OCI-M2 (cell line): ENCODE measurements around the gene ODAPH.
"Not testable (repeated sequence)": the region's sequence is repeated elsewhere in the genome, so short reads cannot be mapped to it uniquely, and the experiment has no call there.

ENCODE experiments used
- DNase-seq: peaks from one replicate; lab custom pipeline; 2025; ENCODE audit not compliant: unreplicated experiment; lab: John Stamatoyannopoulos, UW

ODAPH gene, protein sequence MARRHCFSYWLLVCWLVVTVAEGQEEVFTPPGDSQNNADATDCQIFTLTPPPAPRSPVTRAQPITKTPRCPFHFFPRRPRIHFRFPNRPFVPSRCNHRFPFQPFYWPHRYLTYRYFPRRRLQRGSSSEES

DNA sequence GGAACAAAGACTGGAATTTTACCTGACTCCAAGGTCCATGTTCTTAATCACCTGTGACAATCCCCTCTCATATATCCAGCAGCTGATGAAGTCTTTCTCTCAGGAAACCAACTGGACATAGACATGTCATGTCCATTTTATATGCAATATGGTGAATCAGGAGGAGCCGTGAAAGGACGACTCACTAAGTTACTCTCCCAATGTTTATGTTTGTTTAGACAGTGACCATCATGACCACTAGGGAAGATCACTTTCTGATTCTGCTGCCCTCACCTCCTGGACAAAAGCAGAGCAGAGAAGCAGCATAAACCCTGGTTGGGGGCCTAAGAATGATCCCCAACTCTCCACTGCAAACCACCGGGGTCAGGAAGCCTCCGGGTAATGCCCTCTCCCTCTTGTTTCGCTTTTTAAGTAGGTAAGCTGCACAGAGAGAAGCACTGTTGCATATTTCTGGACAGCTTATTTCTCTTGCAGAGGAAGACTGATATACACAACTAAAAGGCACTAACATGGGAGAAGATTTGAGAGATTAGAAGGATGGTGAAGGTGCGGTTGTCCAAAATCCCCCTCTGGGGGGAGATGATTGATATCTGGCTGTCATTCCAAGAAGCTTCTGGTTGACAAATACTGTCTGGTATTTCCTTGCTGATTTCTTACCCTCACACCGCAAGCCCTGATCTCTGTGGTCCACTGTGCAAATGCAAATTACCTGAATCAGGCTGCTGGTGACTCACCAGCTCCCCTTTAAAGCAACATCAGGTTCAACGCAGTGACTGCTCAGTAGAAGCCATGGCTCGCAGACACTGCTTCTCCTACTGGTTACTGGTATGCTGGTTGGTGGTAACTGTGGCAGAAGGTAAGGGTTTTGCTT, at the start of gene ODAPH:
Gene ODAPH (plus strand): TSS at position 773 of the 871 bp plus-strand sequence. CDS start 17 bp downstream, at position 790.
- no peak for DNase-seq

DNA sequence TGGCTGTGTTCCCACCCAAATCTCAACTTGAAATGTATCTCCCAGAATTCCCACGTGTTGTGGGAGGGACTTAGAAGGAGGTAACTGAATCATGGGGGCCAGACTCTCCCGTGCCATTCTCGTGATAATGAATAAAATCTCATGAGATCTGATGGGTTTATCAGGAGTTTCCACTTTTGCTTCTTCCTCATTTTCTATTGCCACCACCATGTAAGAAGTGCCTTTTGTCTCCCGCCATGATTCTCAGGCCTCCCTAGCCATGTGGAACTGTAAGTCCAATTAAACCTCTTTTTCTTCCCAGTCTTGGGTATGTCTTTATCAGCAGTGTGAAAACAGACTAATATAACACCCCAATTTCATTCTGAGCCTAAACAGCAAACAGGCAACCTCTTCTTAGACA, 46.3 kb upstream of the ODAPH start:
- DNase-seq = not testable (repeated sequence)

DNA sequence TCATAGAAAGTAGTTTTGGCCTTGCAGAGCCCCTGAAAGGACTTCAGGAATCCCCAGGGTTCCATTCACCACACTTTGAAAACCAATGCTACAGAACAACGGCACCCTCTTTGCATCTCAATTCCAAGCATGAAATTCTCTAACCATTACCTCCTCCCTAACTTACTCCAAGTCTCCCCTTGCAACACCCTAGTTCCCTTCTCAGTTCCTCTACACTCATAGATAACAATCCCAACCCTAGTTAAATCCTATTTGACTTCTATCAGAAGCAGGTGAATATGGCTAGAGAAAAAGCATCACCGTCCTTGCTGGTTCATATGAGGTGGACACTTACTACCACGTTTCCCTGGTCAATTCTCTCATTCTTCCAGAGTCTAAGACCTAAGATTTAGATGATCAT, 44.0 kb upstream of the ODAPH start:
- DNase-seq = no peak

DNA sequence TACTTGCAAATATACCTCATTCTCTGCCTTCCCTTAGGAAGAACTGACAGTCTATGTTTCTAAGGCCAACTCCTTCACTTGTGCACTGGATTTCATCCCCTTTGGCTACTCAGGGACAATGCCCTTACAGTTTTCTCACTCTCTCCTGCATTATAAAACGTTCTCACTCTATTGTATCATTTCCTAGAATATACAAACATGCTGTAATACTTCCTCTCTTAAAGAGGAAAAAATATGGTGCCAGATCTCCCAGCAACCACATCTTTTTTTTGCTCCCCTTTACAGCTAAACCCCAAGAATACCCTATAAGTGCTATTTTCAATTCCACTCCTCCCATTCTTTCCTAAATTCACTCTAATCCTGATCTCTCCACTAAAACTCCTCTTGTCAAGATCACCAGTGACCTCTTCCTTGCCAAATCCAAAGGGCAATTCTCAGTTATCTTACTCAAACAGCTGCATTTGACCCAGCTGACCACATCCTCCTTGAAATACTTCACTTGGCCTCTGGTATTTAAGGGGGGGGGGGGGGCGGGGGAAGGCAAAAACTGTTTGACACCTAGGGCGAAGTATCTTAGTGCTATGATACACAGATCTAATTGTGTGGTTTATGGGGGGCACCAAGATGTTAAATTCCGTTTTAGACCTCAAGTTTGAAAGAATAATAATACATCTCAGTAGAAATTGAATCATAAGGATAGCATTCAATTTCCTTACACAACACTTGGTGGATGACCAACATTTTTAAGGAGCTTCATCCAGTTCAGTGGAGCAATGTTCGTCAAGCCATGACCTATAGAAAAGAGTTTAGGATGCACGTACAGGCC, 43.3 kb upstream of the ODAPH start:
- no peak for DNase-seq

DNA sequence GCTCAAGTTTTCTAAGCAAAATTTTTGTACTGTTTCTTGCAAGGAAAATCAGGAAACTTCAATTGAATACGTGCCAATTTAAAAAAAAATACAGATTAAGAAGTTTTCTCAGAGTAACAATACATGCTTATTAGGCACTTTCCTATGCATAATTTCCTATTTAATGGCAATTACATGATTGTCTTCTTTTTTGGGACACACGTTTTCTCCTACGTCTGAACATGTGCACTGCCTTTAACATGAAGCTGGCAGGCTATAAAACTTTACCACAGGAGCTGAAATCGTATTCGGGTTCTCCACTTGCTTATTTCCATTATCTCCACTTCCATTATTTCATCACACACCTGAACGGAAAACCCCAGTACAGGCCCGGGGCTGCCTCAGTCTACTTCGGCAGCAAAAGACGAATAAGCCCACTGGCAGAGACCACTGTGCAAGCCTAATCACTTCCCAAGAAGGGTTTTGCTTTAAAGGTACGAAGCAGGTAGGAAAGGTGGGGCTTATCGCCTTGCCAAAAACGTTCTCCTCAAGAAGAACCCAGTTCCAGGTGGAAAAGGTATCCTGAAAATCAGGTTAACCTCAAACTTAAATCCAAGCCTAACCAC, 42.2 kb upstream of the ODAPH start:
- DNase-seq = no peak

DNA sequence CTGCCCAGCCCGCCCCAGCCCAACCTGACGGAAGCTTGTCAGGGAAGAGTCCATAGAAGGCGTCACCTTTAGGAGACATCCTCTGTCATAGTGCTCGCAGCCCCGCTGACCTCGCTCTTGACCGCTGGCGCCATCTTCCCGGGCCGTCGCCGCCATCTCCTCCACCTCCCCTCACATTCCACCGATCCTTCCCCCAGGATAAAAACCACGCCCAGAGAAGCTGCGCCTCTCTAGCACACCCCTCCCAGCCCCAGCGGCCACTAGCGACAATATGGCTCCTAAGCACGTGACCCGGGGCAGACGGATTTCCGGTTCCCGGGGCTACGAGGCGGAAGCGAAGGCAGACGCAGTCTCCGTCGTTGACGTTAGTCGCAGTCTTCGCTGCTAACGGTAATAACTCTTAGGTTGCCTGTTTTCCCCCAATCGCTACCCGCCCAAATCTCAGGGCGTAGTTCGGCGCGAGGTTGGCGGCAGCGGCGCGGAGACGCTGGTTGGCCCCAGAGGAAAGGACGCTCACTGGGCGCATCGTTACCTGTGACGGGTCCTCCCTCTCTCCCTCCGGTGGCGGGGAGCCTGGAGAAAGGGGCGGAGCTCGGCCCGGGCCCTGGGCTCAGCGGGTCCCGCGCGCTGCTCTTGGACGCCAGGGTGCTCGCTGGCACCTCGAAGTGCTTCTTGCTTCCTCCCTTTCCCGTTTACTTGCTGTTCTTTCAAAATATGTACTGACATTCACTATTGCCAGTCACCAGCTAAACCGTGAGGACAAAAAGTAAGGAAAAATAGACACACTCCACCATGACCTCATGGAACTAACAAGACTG, 41.5 kb upstream of the ODAPH start, which contains the start of the genes RCHY1 and THAP6:
Gene RCHY1 (minus strand): TSS at position 273 of the 818 bp plus-strand sequence. CDS start 117 bp downstream, at position 156.
Gene THAP6 (plus strand): TSS at position 343 of the 818 bp plus-strand sequence. CDS start 980 bp downstream, outside the sequence.
- peak; percentile 54 for DNase-seq

DNA sequence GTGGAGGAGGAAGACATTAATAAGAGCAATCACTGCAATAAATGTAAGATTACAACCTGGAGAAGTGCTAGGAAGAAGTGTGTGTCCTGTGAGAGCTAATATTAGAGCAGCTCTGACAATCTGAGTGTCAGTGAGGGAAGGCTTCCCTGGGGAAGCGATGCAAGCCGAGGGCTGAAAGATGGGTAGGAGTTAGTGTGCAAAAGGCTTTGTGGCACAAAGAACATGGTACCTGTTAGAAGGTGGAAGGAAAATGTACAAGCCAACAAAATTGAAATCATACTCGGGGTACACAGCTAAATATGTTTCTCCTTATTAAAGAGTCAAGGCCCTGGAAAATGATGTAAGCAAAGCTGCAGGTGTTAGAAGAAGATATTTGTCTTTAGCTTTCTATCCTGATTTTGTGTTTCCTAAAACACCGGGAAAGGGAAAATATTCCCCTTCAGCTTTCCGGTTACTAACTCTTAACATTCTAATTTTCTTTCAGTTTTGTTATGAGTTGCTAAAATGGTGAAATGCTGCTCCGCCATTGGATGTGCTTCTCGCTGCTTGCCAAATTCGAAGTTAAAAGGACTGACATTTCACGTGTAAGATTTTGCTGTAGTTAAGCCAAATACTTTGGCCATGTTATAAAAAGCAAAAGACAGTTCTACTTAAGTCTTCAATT, 40.8 kb upstream of the ODAPH start:
- no peak for DNase-seq

DNA sequence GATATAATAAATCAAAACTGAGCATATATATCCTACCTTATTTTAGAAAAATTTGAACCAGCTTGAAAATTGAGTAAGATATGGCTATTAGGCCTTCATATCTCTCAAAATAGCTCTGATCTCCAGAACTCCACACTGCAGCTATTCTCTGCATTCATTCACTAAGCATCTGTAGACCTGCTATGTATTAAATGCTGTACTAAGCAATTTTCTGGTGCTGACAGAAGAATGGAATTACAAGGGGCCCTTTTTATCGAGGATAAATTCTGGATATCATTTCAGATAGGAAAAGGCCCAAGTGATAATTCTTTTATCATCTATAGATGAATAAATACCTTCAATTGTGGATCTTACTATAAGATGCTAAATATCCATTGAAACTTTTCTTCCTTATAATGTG, 39.7 kb upstream of the ODAPH start:
- DNase-seq = no peak

DNA sequence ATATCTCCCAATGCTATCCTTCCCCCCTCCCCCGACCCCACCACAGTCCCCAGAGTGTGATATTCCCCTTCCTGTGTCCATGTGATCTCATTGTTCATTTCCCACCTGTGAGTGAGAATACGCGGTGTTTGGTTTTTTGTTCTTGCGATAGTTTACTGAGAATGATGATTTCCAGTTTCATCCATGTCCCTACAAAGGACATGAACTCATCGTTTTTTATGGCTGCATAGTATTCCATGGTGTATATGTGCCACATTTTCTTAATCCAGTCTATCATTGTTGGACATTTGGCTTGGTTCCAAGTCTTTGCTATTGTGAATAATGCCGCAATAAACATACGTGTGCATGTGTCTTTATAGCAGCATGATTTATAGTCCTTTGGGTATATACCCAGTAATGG, 36.4 kb upstream of the ODAPH start:
- DNase-seq = not testable (repeated sequence)

DNA sequence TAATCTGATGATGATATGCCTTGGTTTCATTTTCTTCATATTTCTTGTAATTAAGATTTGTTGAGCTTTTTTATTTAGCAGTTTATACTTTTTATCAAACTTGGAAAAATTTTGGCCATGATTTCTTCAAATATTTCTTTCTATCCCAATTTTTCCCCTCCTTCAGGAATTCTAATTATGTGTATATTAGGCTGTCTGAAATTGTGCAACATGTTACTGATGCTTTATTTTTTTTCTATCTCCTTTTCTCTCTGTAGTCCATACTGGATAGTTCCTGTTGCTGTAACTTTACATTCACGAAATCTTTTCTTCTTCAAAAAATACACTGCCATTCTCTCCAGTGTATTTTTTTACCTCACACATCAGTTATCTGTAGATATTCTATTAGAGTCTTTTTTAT, 30.8 kb upstream of the ODAPH start:
- DNase-seq = no peak

DNA sequence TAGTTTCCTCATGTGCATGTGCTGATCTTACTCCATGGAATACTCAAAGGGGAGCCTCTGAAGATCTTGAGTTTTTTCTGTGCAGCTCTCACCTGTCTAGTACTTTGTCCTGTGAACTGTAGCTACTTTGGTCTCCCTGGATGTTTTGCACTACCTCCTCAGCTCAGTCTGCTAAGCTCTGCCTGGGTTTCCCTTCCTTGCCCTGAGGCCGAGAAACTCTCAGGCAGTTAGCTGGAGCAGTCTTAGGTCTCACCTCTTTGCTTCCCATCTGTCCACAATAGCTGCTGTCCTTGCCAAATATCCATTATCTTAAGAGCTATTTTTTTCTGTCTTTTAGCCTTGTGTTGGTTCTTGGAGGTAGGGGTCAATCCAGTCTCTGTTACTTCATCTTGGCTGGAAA, 30.0 kb upstream of the ODAPH start:
- DNase-seq = no peak

DNA sequence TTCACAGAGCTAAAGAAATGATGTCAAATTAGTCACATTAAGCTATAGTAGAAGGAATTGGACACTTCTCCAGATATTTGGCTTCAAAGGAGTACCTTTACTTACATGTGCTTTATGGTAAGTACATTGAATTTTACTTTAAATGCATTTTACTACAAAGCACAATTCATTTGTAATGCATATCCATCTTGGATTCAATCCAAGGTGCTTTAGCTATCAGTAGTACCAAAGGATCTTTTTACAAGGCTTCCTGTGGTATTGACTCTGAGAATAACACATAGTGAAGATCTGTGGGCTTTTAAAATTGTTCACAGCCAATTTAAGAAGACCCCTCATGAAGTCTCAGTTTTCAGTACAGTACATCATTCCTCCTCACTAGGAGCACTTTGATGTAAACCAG, 28.4 kb upstream of the ODAPH start:
- no peak for DNase-seq

DNA sequence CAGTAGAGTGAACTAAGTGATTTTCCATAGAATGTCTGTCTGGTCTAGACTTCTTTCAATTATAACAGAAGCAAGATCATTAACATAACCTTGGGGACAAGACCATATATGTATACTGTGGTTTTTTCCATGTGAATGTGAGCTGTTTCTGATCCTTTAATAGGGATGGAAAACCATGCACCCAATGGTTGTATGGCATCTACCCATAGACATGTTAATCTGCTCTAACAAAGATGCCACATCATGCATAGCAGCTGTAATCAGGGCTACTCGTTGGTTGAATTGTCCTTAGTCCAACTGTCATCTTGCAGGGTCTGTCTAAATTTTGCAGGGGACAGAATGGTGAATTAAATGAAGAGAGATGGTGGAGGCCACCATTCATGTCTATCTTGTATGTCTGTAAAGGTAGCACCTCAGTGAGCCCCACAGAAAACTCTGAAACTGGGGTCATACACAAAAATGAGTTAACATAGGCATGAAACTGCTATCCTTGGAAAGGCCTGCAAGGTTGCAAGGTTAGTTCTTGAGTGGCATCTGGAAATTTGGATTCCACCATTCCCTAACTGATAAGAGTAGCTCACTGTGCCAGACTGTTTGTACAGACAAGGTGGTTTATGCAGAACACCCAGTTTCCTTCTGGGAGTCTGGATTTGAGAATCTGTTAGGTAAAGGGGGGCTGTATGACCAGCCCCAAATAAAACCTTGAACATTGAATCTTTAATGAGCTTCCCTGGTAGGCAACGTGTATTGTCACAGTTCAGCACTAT, 25.1 kb upstream of the ODAPH start:
- DNase-seq = no peak

DNA sequence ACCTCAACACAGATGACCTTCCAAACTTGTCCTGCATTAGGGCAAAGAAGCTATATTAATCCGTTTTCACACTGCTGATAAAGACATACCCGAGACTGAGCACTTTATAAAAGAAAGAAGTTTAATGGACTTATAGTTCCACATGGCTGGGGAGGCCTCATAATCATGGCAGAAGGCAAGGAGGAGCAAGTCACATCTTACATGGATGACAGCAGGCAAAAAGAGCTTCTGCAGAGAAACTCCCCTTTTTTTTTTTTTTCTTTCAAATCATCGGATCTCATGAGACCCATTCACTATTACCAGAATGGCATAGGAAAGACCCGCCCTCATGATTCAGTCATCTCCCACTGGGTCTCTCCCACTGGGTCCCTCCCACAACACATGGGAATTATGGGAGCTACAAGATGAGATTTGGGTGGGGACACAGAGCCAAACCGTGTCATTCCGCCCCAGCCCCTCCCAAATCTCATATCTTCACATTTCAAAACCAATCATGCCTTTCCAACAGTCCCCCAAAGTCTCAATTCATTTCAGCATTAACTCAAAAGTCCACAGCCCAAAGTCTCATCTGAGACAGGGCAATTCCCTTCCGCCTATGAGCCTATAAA, 24.2 kb upstream of the ODAPH start:
- DNase-seq = not testable (repeated sequence)

DNA sequence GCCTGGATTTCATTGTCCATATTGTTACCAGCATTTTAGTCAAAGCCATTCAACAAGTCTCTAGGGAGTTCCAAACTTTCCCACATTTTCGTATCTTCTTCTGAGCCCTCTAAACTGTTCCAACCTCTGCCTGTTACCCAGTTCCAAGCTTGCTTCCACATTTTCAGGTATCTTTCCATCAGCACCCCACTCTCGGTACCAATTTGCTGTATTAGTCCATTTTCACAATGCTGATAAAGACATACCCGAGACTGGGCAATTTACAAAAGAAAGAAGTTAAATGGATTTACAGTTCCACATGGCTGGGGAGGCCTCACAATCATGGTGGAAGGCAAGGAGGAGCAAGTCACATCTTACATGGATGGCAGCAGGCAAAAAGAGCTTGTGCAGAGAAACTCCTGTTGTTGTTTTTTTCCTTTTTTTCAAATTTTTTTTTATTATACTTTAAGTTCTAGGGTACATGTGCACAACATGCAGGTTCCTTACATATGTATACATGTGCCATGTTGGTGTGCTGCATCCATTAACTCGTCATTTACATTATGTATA, 22.5 kb upstream of the ODAPH start:
- not testable (repeated sequence) for DNase-seq

DNA sequence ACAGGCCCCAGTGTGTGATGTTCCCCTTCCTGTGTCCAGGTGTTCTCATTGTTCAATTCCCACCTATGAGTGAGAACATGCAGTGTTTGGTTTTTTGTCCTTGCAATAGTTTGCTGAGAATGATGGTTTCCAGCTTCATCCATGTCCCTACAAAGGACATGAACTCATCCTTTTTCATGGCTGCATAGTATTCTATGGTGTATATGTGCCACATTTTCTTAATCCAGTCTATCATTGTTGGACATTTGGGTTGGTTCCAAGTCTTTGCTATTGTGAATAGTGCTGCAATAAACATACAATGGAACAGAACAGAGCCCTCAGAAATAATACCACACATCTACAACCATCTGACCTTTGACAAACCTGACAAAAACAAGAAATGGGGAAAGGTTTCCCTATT, 21.9 kb upstream of the ODAPH start:
- DNase-seq = not testable (repeated sequence)

DNA sequence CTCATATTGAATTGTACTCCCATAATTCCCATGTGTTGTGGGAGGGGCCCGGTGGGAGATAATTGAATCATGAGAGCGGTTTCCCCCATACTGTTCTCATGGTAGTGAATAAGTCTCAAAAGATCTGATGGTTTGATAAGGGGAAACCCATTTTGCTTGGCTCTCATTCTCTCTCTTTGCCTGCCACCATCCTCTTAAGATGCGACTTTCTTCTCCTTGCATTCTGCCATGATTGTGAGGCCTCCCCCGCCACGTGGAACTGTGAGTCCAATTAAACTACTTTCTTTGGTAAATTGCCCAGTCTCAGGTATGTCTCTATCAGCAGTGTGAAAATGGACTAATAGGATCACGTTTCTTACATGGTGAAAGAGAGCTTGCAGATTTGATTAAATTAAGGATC, 18.6 kb upstream of the ODAPH start:
- not testable (repeated sequence) for DNase-seq

DNA sequence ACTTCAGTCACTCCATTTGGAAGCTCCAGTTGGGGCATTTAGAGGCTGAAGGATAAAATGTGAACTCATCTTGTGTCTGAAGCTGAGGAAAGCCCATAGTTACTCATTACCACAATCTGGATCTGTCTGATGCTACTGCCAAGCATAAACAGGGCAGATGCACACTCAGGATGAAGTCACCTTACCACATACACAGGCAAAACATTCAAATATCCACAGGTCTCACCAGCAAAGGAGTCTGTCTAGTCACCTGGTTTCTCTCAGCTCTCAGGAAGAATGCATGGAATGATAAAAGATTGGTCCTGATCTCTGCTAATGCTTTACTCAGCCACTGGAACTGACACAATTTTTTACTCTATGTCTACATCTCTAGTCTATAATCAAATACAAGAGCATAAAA, 13.0 kb upstream of the ODAPH start:
- no peak for DNase-seq
